Measurements from ENCODE around the gene MDH2. TPM values are rescaled to one million over a fixed set of nuclear protein-coding genes. Genes with fewer than 3 reads are reported as not detected.

Gene MDH2
- total and polyA plus RNA-seq, 2 of the 8 experiments (the other 6 are each of a cell fraction or from before 2014, with no cell fraction given): 203 to 254 TPM

GRCh38 chr7:76057103-76057812 lies 9.4 kb downstream of the MDH2 start (continued):
- TF ChIP-seq KDM4A (IDR thresholded peaks at IDR 0.05; ENCODE audit: low read depth, low read length, severe bottlenecking) (no peak), EP300 (IDR thresholded peaks at IDR 0.05; ENCODE audit: borderline replicate concordance in 1 of 2, low read depth in 2 of 2, low read length in 2 of 2) (no peak), TEAD4 (IDR thresholded peaks at IDR 0.05; ENCODE audit: low read depth, low read length) (no peak), CTCF (IDR thresholded peaks at IDR 0.05; ENCODE audit: control extremely low read depth in 1 of 3, insufficient read depth in 1 of 3, low read depth in 1 of 3, low read length in 3 of 3) (no peak)
